ENCODE measurements around the gene SCFD2.

DNA sequence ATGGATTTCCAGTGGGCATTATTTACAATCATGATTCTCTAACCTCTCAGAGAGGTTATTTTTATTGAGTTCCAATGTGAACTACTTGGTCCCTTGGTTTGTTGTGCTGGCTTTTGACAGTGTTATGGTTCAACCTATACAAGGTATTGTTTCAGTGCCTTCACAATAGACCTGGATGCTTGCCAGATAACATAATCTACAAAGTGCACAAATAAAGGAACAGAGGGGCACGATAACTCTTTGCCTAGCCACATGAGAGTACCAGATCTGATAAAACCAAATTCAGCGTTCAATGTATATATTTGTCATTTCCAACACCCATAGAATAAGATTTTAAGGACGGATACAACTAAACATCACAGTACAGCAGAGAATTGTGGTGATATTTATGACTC, 382.9 kb downstream of the SCFD2 start:
- TF ChIP-seq, protein P1, sequence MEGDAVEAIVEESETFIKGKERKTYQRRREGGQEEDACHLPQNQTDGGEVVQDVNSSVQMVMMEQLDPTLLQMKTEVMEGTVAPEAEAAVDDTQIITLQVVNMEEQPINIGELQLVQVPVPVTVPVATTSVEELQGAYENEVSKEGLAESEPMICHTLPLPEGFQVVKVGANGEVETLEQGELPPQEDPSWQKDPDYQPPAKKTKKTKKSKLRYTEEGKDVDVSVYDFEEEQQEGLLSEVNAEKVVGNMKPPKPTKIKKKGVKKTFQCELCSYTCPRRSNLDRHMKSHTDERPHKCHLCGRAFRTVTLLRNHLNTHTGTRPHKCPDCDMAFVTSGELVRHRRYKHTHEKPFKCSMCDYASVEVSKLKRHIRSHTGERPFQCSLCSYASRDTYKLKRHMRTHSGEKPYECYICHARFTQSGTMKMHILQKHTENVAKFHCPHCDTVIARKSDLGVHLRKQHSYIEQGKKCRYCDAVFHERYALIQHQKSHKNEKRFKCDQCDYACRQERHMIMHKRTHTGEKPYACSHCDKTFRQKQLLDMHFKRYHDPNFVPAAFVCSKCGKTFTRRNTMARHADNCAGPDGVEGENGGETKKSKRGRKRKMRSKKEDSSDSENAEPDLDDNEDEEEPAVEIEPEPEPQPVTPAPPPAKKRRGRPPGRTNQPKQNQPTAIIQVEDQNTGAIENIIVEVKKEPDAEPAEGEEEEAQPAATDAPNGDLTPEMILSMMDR (IDR thresholded peaks at IDR 0.05): no peak
- TF ChIP-seq NFYB (CRISPR knock-in tag; conservative IDR thresholded peaks at IDR 0.05; ENCODE audit: low read depth): no peak
- no peak for TF ChIP-seq GABPB1 (CRISPR knock-in tag; IDR thresholded peaks at IDR 0.05)
- TF ChIP-seq SP1 (CRISPR knock-in tag; conservative IDR thresholded peaks at IDR 0.05): no peak
- TF ChIP-seq ZNF138 (CRISPR knock-in tag; conservative IDR thresholded peaks at IDR 0.05): no peak
- TF ChIP-seq JUN (CRISPR knock-in tag; IDR thresholded peaks at IDR 0.05): no peak

Data from WTC11 (cell line).